Upper lobe of left lung (tissue), 4 donors: ENCODE measurements around the gene SMPD3.

ENCODE experiments used
- CTCF ChIP-seq, 6 experiments: fragments of 450-650 bp in 4 of 6; fragments of 200-600 bp in 2 of 6; sonication (generic) in 2 of 6; IDR thresholded peaks; one replicate each; pipeline ENCODE4 v1.5.1; 2016 to 2019; ENCODE audit warnings: antibody characterized with exemption in 6 of 6
- EP300 ChIP-seq, 4 donors: sonication (generic); formaldehyde crosslinking; IDR thresholded peaks; one replicate each; pipeline ENCODE4 v1.5.1; 2017; ENCODE audit warnings: antibody characterized with exemption in 4 of 4, control low read depth in 2 of 4
- POLR2A ChIP-seq, 4 donors: fragments of 450-650 bp; IDR thresholded peaks; one replicate each; pipeline ENCODE4 v1.5.1; 2016 to 2017; ENCODE audit warnings: antibody characterized with exemption in 4 of 4, mild to moderate bottlenecking in 2 of 4
- POLR2AphosphoS5 ChIP-seq, 2 donors: sonication (generic); formaldehyde crosslinking; IDR thresholded peaks; one replicate each; pipeline ENCODE4 v1.5.1; 2017; ENCODE audit warnings: antibody characterized with exemption in 2 of 2

DNA sequence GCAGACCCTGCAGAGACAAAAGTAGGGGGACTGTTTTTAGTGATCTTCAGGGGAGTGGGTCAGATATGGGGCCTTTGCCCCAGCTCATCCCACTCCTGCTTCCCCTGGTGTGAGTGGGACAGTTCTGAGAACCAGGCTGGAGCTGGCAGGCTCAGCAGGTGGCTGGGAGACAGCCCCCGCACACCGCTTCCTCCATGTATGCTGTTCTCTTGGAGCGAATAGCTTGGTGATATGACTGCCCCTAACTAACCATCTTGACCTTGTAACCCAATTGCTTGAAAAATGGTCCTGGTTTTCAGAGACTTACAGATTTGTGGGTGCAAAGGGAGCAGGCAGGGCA, 76.0 kb downstream of the SMPD3 start:
- TF ChIP-seq EP300 (IDR thresholded peaks at IDR 0.05) (no peak), CTCF (IDR thresholded peaks at IDR 0.05) (no peak), POLR2AphosphoS5 (IDR thresholded peaks at IDR 0.05) (no peak), POLR2A (IDR thresholded peaks at IDR 0.05) (no peak)
